NCI-H2171 treated with DMSO at 0.1 percent for 48 hours (cell line): ENCODE data around the gene CFC1.
"Not testable (repeated sequence)": the region's sequence is repeated elsewhere in the genome, so short reads cannot be mapped to it uniquely, and the experiment has no call there.

Experiments
- DNase-seq: peaks from one replicate; lab custom pipeline; 2025; lab: John Stamatoyannopoulos, UW

Gene CFC1

DNA sequence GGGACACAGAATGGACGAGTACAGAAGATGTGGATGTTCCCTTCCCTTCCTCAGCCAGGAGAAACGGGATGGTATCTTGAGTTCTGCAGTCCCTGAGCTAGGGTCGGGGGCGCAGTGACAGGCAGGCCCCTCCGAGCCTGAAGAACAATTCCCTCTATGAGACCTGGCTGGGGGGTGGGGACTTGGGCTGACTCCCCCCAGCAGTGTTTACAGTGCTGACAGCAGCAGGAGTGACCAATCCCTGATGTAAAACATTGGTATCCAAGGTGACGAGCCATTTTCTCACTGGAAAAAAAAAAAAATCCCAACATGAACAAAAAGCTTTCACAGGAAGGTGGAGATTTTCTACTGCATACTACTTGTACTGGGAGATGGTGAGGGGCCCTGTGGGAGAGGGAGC lies at the start of gene CFC1:
CFC1 (minus strand) TSS at position 183 of the 400 bp plus-strand sequence. CDS start 288 bp downstream, outside the sequence.
- not testable (repeated sequence) for DNase-seq

DNA sequence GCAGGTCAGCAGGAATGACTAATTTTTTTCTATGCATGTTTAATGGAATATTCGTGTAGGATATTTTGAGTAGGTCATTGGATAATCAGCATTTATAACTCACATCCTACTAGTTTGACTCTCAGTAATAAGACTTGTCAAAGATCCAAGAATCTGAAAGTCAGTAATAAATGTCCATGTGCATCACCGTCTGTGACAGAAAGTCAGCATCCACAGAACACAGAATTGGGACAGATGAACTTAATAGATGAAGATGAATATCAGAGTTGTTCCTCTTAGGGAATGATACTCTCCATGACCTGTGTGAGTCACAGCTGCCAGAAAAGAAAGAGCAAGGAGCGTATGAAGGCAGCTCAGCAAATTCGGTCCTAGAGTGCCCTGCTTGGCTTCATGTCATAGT lies 42.3 kb upstream of the CFC1 start:
- DNase-seq = not testable (repeated sequence)

DNA sequence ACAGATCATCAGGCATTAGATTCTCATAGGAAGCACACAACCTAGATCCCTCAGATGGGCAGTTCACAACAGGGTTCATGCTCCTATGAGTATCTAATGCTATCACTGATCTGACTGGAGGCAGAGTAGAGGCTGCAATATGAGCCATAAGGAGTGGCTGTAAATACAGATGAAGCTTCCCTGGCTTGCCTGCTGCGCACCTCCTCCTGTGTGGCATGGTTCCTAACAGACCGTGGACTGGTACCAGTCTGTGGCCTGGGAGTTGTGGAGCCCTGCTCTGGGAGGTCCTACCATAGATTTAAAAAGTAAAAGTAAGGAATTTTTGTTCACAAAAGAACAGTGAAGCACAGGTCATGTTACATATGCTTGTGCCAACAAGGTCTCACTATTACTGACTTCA lies 39.6 kb upstream of the CFC1 start:
- DNase-seq = not testable (repeated sequence)

DNA sequence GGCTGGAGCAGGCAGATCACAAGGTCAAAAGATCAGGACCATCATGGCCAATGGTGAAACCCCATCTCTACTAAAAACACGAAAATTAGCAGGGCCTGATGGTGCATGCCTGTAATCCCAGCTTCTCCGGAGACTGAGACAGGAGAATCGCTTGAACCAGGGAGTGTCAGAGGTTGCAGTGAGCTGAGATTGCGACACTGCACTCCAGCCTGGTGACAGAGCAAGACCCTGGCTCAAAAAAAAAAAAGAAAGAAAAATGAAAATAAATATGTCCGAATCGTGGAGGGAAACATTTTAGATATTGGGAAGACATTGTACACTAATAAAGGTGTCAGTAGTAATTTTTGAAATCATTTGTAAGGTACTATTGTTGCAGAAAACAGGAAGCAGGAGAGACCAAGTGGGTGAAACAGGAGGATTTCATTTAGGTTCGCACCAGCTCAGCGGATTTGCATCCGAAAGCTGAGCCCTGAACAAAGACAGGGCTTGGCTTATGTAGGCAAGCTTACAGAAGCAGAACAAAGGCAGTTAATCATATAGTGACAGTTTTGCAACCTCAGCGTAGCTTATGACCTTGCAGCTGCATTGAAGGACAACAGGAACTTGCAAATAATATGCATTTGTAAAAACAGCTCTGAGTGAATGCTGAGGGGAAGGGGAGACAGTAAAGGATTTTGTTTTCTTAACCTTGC lies 29.6 kb upstream of the CFC1 start:
- not testable (repeated sequence) for DNase-seq

DNA sequence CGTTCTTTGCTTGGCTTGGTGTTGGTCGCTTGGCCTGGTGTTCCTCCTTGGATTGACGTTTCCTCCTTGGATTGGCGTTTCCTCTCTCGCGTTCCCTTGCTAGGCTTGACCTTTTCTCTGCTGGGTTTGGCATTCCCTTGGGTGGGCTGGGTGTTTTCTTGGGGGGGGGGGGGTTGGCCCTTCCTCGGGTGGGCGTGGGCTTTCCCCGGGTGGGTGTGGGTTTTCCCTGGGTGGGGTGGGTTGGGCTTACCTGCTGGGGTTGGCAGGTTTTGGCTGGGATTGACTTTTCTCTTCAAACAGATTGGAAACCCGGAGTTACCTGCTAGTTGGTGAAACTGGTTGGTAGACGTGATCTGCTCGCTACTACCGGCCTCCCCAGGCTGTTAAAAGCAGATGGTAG lies 11.8 kb upstream of the CFC1 start, which contains the start of gene POTEJ:
POTEJ (plus strand) TSS at position 301 of the 400 bp plus-strand sequence; CDS start at position 394, 93 bp downstream.
- DNase-seq = not testable (repeated sequence)

DNA sequence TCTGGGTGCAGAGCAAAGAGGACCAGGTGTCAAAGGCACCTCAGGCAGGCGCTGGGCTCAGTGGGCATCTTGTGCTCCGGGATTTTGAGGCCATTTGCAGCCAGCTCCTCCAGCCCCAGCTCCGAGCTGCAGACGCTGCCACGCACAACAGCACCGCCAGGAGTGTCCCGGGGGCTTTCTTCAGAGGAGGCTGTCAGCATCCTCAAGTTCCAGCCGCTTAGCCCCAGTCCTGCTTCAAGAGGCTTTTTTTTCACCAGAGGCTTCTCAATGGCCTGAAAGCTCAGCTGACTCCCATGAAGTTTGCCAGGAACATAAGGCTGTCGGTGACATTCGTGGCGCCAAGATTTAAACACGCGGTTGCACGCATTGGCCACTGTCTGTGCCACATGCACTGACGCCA lies 11.1 kb upstream of the CFC1 start:
- DNase-seq = not testable (repeated sequence)

- not testable (repeated sequence) for DNase-seq
These were observed 9.9 kb upstream of the CFC1 start for GRCh38 chr2:130609002-130609920.

- DNase-seq = not testable (repeated sequence)
These were observed 9.1 kb upstream of the CFC1 start for GRCh38 chr2:130608276-130609001.

DNA sequence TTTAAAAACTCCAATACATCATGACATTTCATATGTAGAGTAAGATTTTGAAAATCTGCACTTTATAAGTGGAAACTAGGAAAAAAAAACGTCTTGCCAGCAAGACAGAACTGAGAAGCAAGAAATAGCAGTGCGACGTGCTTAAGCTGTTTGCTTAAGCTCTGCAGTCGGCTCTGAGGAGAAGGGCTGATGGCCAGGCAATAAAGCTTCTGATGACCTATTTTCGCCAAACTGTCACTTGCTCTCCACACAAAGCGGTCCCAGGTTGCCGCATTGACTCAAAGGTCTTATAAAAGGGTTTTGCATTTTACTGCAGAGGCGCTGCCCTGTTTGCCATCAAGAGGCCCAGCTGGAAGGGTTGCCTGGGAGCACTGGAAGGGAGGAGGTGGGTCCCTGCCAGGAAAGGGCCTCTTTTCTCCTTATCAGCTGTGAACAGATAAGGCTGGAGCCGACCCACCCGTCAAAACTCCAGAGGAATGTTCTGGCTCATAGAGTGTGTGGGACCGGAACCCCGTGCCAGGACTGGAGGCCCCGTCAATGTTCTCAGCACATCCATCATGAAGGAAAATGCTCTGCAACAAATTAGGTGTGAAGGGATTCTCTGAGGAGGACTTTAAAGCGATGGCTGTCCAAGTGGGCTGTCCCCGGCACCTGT lies 2.4 kb upstream of the CFC1 start:
- not testable (repeated sequence) for DNase-seq

GRCh38 chr2:130599926-130600325 lies 551 bp upstream of the CFC1 start:
- DNase-seq = not testable (repeated sequence)

DNA sequence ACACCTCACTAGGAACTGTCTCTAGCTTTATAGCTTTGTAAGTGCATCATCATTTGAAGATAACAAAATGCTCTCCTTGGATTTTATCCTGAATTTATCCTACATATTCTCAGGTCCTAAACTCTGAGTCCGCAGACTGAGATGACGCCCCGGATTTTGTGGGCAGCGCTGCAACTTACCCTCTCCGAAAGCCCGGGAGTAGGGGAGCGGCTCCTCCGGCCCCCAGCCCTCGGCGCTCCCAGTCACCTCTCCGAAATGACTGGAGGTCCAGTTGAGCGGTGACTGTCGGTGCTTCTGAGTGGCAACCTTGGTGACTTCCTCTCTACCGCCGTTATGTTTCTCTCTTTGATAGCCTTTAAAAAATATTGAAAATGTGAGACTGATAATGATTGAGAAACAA lies 912 bp downstream of the CFC1 start:
- DNase-seq = not testable (repeated sequence)

GRCh38 chr2:130597994-130598393 lies 1.4 kb downstream of the CFC1 start:
- DNase-seq = not testable (repeated sequence)

GRCh38 chr2:130596757-130597156 lies 2.6 kb downstream of the CFC1 start:
- DNase-seq = not testable (repeated sequence)

- DNase-seq = not testable (repeated sequence)
These were observed 5.4 kb downstream of the CFC1 start for GRCh38 chr2:130594011-130594410.

DNA sequence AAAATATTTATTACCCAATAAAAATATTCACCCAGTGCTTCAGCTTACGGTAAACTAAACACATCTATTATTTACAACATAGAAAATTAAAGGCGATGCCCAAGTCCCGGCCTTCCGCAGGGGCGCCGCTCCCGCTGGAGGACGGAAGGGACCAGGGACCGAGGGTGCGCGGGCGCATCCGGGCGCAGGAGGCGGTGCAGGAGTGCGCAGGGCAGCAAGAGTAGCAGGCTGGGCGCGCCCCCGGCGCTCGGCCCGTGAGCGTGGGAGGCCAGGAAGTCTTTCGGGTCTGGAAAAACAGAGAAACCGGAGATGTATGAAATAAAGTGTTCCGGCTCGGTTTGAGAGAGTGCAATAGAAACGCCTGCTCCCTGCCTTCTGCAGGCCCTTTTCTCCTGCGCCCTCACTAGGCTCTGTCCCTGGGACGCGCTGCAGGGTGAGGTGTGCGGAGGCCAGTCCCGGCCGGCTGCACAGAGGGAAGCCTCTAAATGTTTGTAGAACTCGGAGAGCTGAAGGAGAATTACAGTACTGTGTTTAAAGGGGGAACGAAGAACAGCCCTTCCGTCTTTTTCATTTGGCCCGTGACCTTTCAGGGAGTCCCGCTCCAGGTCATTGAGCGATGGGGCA lies 6.5 kb downstream of the CFC1 start:
- not testable (repeated sequence) for DNase-seq

- DNase-seq = not testable (repeated sequence)
These were observed 8.5 kb downstream of the CFC1 start for GRCh38 chr2:130590842-130591359.

GRCh38 chr2:130590170-130590841 lies 9.1 kb downstream of the CFC1 start:
- not testable (repeated sequence) for DNase-seq

DNA sequence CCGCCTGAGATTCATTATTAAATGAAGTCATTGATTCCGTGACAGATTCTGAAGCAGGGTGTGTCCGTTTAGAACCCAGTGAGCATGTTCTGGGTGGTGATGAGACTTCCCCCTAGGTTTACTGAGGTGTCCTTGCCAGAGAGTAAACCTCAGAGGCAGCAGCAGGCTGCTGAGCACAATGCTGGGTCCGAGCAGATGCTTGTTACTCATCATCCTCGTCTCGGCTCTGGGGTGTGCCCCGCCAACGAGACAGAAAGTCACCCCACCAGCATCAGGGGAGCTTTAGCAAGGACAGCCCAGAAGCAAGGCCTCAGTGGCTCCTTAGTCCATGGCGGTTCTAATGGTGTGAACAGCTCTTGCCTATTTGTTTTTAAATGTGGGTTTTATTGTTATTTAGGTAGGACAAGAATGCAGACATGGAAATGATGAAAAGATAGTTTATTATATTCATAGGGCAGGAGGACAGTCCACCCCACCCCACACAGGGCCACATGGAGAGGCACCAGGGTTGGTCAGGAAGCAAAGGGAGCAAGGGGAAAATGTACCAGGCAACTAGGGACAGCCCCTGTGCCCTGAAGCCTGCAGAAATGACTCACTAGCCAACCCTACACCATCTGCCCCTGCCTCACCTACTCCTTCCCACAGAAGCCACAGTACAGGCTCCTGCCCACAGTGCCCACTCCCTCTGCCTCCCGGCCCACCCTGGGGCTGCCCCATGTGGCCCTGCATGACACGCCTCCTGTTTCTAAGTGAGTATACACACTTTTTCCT lies 10.5 kb downstream of the CFC1 start:
- DNase-seq = not testable (repeated sequence)

DNA sequence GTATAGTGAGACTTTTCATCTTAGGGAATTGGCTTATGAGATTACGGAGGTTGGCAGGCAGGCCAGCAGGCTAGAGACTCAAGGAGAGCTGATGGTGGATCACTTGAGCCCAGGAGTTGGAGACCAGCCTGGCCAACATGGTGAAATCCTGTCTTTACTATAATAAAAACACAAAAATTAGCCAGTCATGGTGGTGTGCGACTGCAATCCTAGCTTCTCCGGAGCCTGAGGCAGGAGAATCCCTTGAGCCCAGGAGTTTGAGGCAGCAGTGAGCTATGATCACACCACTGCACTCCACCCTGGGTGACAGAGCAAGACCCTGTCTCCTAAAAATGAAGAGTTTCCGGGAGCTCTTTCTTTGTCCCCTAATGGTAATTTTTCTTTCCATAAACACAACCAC lies 14.6 kb downstream of the CFC1 start:
- DNase-seq = not testable (repeated sequence)
